Thoracic aorta endothelial cell (primary cell): ENCODE results near the gene AVP. TPM values are rescaled to one million over a fixed set of nuclear protein-coding genes. Genes with fewer than 3 reads are reported as not detected.

Experiments used
- total RNA-seq: library from RNA; depleted of rRNA; stranded (reverse); fragments of >200 nt; gene quantifications from 2 replicates; pipeline ENCODE4 v1.2.3, GENCODE V29; 2012

AVP gene, protein sequence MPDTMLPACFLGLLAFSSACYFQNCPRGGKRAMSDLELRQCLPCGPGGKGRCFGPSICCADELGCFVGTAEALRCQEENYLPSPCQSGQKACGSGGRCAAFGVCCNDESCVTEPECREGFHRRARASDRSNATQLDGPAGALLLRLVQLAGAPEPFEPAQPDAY
- not detected in 2 replicates for total RNA-seq

DNA sequence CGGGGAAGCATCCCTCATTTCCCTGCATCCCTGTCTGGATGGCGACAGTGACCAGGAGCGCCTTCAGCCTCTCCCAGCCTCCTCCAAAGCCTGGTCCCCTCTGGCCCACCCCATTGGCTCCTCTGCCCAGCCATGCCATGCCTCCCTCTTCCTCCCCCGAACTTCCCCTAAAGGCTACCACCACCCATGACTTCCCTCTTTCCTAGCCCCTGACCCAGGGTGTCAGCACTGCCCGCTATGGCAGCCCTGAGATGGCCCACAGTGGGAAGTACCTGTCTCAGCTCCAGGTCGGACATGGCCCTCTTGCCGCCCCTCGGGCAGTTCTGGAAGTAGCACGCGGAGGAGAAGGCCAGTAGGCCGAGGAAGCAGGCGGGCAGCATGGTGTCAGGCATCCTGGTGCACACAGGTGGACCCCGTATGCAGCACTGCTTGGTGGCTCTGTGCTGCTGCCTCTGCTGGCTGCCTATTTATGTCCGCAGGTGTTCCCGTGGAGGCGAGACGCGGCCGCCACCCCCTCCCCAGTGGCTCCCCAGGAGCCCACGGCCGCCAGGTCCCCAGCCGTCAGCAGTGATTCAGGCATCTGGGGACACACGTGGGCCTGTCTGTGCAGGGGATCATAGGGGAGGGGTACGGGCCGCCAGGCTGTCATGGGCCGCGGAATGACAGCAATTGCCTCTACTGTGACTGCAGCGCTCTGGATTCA, at the start of gene AVP:
Gene AVP, minus strand, starts transcription at position 442 of the 703 bp plus-strand sequence. Its CDS starts 50 bp downstream, at position 392.

DNA sequence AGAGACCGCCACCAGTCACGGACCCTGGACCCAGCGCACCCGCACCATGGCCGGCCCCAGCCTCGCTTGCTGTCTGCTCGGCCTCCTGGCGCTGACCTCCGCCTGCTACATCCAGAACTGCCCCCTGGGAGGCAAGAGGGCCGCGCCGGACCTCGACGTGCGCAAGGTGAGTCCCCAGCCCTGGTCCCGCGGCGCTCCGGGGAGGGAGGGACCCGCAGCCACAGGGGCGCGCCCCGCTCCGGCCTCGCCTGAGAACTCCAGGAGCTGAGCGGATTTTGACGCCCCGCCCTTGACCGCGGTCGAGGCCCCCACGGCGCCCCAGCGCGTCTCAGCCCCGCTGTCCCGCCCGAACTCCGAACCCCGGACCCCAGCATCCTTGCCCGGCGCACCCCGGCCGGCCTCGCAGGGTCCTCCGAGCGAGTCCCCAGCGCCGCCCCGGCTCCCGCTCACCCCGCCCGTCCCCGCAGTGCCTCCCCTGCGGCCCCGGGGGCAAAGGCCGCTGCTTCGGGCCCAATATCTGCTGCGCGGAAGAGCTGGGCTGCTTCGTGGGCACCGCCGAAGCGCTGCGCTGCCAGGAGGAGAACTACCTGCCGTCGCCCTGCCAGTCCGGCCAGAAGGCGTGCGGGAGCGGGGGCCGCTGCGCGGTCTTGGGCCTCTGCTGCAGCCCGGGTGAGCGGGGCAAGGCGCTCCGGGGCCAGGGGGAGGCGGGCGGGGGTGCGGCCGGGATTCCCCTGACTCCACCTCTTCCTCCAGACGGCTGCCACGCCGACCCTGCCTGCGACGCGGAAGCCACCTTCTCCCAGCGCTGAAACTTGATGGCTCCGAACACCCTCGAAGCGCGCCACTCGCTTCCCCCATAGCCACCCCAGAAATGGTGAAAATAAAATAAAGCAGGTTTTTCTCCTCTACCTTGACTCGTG, 12.7 kb downstream of the AVP start, which contains the start of gene OXT:
Gene OXT, plus strand, starts transcription at position 11 of the 920 bp plus-strand sequence. Its CDS starts 36 bp downstream, at position 47.

DNA sequence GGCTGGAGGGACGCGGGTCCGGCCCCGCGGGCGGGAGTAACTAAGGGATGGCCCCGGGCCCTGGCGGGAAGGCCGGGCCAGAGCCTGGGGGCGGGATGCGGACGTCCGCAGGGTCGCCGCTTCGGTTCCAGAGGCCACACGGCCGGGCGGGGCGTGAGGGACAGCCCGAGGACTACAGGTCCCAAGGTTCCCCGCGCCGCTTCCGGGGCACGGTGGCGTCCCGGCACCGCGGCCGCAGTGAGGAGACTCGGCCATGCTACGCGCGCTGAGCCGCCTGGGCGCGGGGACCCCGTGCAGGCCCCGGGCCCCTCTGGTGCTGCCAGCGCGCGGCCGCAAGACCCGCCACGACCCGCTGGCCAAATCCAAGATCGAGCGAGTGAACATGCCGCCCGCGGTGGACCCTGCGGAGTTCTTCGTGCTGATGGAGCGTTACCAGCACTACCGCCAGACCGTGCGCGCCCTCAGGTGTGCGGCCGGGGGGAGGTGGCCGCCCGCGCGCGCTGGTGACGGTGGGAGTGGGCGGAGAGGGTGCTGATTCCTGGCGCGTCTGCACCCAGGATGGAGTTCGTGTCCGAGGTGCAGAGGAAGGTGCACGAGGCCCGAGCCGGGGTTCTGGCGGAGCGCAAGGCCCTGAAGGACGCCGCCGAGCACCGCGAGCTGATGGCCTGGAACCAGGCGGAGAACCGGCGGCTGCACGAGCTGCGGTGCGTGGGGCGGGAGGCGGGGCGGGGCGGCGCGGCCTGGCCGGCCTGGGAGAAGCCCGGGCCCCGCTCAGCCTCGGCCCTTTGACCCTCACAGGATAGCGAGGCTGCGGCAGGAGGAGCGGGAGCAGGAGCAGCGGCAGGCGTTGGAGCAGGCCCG, 38.5 kb downstream of the AVP start, which contains the start of gene MRPS26:
Gene MRPS26, plus strand, starts transcription at position 237 of the 861 bp plus-strand sequence. Its CDS starts 17 bp downstream, at position 254.

DNA sequence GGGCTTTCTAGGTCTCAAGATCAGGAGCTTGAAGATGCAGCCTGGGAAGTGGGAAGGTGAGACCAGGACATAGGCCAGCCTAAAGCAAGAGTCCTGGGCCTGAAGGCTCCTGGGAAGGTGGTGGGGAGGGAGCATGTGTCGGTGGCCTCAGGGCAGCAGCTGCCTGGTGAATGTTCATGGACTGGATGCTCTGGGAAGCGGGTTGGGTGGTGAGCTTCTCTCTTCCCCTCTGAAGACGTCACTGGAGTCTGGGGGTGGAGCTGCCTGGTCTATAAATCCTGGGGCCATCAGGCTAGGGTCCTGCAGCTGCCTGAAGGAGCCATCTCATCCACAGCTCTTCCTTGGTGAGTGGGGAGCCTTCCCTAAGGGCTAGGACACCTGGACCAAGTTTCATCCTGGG, 41.2 kb downstream of the AVP start, which contains the start of gene GNRH2:
Gene GNRH2, plus strand, starts transcription at position 301 of the 400 bp plus-strand sequence. CDS start 793 bp downstream, outside the sequence.

Other genes with a start within 250 kb of the AVP start
- 13.6 and 16.6 TPM in 2 replicates for gene PCED1A, start 244.1 kb downstream of the AVP start, total RNA-seq
- gene VPS16, start 244.0 kb downstream of the AVP start, total RNA-seq: 29.1 and 29.5 TPM in 2 replicates
- 48.3 and 61.7 TPM in 2 replicates for gene PTPRA, start 211.2 kb downstream of the AVP start, total RNA-seq
- gene GNRH2, start 41.1 kb downstream of the AVP start, total RNA-seq: 0.65 and 0.66 TPM in 2 replicates
- 33.6 and 34.7 TPM in 2 replicates for gene MRPS26, start 38.7 kb downstream of the AVP start, total RNA-seq
- not detected in 2 replicates for gene OXT, start 13.1 kb downstream of the AVP start, total RNA-seq
- gene FASTKD5, start 75.1 kb upstream of the AVP start, total RNA-seq: 26.6 and 27.0 TPM in 2 replicates
- gene UBOX5, start 75.1 kb upstream of the AVP start, total RNA-seq: 2.7 and 4.5 TPM in 2 replicates
- gene LZTS3, start 88.8 kb upstream of the AVP start, total RNA-seq: 1.9 and 3.2 TPM in 2 replicates
- gene DDRGK1, start 120.0 kb upstream of the AVP start, total RNA-seq: 26.8 and 33.0 TPM in 2 replicates
- gene ITPA, start 124.8 kb upstream of the AVP start, total RNA-seq: 27.1 and 30.7 TPM in 2 replicates
- 3.6 and 3.9 TPM in 2 replicates for gene SLC4A11, start 154.5 kb upstream of the AVP start, total RNA-seq